Stimulated activated CD4-positive, alpha-beta T cell treated with anti-CD3 and anti-CD28 coated beads, TNF-alpha, amount 100 ng/mL, for 1 hour (primary cell): ENCODE measurements around the gene RAB18.
A peak's percentile ranks its signal among the peaks of the same experiment; 100 is the strongest.
"Not testable (repeated sequence)": the region's sequence is repeated elsewhere in the genome, so short reads cannot be mapped to it uniquely, and the experiment has no call there.

ENCODE experiments used
- DNase-seq, 3 donors: peaks; one replicate each; pipeline ENCODE4 v3.0.0-alpha.2; 2020; ENCODE audit warnings: low read depth in 3 of 3, low spot score in 1 of 3

Gene RAB18

DNA sequence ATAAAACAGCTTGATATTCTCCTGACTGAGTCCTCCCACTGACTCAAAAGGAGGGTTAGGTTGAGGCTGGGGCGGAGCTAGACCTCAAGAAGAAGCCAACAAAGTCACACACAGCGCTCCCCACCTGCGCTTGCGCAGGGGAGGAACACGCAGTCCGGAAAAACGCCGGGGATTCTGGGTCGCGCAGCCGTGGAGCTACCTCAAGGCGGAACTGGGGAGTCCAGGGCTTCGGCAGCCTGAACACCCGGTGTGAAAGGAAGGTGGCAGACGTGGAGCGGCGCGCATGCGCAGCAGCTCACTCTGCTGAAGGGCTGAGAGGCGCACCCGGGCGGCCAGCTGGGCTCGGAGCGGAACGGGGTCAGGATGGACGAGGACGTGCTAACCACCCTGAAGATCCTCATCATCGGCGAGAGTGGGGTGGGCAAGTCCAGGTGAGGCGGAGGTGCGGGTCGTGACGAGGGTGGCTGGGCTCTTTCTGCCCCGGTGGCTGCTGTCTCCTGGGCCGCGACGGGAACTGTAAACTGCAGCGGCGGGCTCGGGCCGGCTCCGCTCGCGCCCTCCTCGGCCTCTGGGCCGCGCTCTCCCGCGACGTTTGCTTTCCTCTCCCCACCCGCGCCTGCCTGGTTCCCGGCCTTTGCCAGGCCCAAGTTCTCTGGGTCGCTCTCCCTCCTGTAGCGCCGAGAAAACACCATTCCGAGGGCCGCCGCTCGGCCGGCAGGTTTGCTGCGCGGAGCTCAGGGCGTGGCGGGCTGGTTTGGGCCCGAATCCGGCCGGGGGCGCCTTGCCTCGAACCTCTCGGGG is at the start of gene RAB18:
Gene RAB18, plus strand, starts transcription at position 298 of the 801 bp plus-strand sequence. Its CDS starts 66 bp downstream, at position 364.
- peak; percentile 91 to 98 (median 98) for DNase-seq

DNA sequence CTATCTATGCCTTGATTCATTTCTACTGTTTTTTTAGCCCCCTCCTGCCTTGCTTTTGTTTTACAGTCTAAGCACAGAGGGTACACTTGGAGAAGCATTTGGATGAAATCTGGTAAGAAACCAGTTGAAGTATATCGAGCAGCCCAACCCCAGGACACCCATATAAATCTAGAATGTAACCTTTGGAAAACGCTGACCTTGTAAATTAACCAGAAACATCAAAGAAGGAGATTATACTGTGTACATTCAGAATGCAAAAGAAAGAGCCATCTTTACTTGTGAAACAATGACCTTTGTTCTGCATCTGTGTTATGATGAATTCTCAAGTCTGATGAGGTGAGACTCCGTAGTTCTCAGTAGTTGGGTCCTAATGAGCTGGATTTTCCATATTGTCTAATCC is 49.3 kb upstream of the RAB18 start:
- DNase-seq: no peak

DNA sequence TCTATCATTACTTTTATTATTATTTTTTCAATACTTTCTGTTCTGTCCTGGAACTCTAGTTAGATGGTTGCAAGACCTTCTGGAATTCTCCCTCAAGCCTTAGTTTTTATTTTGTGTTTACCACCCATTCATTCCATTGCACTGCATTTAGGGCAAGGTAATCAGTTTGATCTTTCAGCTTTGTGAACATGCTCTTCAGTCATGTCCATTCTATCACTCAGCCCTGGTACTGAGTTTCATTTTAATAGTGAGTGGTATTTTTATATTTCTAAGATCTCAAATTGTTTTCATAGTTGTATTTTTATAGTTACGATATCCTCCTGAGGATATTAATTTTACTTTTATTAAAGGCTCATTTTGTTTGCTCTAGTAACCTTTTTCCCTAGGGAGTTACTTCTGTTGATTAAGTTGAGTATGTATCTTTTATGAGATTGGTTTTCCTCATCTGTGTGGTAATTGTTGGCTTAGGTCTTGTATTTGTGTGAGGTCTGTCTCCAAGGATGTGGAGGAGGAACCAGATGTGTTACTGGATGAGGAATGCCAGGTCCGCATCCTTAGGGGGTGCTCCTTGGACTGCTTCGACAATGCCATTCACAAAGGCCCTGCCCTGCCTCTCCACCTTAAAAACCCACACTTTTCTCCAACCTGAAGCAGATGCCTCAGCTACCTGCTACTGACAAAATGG is 46.7 kb upstream of the RAB18 start:
- no peak for DNase-seq

DNA sequence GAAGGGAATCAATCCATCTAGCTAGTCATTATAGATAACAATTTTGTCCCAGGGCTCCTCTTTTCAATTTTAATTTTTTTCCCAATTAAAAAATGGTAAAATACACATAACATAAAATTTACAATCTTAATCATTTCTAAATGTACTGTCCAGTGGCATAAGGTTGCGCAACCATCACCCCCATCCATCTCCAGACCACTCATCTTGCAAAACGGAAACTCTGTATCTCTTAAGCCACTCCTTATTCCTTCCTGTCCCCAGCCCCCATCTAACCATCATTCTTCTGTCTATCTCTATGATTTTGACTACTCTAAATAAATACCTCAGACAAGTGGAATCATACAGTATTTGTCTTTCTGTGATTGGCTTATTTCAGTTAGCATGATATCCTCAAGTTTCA is 46.1 kb upstream of the RAB18 start:
- no peak for DNase-seq

DNA sequence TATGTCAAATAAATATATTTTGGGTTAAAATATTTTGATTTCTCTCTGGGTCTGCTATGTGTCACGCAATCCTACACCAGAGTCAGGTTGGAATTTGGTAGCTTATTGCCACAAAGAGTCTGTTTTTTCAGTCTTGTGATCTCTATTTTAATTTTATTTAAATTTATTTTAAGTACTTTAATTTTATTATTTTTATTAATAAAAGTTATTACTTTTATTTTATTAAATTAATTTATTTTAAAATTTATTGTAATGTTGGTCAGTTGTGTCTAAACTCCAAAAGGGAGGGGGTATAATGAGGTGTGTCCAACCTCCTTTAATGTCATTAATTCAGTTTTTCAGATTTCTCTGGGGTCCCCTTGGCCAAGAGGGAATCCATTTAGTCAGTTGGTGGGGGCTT is 42.8 kb upstream of the RAB18 start:
- DNase-seq: no peak

DNA sequence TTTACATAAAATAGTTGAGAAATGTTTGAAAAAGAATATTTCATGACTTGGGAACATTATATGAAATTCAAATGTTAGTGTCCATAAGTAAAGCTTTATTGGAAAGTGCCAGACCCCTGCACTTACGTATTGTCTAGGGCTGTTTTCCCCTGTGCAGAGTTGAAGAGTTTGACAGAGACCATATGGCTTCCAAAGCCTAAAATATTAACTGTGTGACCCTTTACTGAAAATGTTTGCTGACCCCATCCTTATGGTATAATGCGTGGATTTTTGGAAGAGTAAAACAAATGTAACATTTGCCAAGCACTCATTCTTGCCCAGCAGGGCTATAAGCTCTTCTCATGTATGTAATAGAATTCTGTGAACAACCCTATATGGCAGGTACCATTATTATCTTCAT is 40.1 kb upstream of the RAB18 start:
- no peak for DNase-seq

DNA sequence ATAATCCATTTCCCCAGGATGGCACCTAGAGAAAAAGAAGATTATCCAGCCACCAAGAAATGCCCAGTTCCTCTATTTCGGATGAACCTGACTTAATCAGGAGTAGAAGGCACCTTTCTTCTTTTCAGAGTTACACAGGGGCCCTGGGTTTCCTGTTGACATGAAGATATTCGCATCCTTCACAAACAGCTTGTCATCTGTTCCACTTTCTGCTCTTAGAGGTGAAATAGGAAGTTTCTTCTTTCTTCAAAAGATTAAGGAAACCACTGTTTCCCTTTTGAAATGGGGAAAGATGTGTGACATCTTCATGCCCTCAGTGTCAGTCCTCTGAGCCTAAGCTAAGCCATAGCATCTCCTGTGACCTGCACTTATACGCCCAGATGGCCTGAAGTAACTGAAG is 39.1 kb upstream of the RAB18 start:
- DNase-seq: no peak

DNA sequence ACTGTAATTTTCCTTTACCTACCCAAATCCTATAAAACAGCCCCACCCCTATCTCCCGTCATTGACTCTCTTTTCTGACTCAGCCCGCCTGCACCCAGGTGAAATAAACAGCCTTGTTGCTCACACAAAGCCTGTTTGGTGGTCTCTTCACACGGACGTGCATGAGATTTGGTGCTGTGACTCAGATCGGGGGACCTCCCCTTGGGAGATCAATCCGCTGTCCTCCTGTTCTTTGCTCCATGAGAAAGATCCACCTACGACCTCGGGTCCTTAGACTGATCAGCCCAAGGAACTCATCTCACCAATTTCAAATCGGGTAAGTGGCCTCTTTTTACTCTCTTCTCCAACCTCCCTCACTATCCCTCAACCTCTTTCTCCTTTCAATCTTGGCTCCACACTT is 38.5 kb upstream of the RAB18 start:
- not testable (repeated sequence) for DNase-seq

DNA sequence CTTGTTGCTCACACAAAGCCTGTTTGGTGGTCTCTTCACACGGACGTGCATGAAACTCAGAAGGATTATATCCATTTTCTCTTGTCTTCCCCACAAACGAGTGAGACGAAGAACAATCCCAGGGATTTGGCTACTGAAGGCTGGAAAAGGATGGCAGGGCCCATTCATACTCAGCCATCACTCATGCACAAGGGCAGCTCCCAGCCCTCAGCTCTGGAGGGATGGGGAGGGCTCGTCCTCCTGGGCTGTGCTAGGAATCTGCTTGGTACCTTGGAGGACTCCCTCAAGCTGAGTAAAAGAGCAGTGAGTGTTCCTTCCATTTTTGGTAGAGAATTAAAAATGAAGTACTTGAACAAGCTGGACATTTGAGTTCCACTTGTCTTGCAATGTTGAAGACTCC is 33.2 kb upstream of the RAB18 start:
- no peak for DNase-seq

DNA sequence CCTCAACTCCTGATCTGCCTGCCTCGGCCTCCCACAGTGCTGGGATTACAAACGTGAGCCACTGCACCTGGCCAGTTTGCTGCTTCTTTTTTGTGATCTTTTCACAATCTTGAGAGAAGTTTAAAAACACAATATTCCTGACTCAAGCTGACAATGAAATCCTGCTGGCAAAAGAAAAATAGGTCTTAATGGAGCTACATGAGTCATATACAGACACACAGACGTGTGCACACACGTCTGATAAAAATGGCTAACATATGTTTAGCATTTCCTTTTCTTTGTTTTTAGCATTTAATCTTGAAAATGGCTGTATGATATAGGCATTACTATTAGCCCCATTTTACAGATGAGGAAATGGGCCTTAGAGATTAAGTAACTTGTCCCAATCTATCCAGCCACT is 29.4 kb upstream of the RAB18 start:
- no peak for DNase-seq

DNA sequence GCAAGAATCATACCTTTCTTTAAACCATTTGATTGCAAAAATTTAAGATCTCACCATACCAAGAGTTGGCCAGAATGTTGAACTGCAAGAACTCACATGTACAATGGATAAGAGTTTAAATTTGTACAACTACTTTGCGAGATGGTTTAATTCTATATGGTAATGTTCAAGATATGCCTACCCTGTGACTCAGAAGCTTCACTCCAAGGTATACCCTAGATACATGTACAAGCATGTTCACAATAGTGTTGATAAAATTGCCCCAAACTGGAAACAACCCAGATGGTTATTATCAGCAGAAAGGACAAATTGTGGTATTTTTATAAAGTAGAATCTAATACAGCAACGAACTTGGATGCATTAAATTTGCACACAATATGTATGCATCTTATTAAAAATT is 25.1 kb upstream of the RAB18 start:
- DNase-seq: no peak

DNA sequence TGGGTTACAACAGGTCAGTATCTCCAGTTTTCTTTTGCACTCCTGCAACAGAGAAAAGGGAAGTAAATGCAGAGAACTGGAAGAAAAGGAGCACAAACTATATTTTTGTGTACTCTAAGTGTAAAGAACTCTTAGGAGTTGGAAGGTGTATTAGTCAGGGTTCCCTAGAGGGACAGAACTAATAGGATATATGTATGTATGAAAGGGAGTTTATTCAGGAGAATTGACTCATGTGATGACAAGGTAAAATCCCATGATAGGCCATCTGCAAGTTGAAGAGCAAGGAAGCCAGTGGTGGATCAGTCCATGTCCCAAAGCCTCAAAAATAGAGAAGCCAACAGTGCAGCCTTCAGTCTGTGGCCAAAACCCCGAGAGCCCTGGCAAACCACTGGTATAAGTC is 22.6 kb upstream of the RAB18 start:
- DNase-seq: no peak

DNA sequence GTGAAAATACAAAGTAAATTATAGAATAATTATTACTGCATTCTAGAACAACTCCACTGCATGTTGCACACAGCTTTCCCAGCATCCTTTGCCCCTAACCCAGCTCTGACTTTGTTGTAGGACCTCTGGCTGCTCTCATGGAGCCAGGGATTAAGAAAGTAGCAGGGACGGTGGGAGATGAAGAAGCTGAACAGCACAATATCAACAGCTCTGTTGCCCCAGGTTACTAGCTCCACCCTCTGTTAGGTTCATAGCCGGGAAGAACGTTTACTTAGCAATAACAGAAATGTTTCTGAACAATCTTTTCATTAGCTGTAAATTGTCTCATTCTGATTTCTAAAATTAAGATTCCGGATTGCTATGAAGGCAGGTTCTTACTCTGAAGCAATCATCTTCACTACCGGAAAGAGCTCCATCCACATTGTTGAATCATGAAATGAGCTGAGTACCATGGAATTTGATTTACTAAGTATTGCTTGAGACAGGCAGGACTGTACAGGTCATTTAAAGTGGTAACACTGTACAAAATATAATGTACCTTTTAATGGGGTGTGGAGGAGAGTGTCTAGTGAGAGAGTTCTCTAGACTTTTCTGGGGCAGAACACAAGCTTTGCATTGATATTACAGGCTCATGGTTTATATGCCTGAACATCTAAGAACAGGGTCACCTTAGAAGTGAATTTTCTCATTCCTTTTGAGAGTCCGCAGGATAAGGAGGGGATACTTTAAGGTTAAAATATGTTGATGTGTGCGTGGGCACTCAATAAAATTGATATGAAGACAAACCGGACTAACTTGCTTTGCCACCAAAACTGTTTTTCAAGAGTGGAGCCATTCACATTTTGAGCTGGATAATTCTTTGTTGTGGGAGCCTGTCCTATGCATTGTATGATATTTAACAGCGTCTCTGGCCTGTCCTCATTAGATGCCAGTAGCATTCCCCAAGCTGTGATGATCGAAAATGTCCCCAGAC is 20.8 kb upstream of the RAB18 start:
- no peak for DNase-seq

DNA sequence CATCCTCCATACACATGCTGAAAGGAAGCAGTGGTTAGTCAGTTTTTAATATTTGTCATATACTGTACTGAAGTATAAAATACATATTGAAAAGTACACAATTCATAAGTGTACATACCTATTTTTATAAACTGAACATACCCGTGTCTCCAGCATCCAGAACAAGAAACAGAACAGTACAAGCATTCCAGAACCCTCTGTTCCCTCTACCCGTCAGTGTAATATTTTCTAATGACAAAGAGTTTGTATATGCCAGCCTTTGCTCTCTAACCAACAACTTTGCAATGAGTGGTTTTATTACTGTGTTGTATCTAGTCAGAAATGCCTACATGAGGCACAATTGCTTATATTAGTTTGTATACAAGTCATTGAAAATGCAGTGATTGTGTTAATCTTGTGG is 18.7 kb upstream of the RAB18 start:
- DNase-seq: no peak

DNA sequence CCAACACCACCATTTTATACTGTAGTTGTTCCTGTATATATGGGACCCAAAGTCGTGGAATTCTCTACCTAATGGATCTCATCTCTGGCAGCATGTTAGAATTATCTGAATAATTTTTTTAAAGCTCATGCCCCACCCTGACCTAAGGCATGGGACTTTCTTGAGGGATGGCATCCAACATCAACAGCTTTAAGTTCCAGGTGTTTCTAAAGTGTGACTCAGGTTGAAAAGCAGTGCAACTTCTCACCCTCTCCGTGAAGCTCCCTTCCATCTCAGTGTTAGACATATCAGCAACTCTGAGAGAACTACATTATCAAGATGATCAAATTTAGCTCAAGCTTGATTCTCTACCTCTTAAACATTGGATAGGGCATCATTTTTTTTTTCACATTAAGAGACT is 18.1 kb upstream of the RAB18 start:
- no peak for DNase-seq

DNA sequence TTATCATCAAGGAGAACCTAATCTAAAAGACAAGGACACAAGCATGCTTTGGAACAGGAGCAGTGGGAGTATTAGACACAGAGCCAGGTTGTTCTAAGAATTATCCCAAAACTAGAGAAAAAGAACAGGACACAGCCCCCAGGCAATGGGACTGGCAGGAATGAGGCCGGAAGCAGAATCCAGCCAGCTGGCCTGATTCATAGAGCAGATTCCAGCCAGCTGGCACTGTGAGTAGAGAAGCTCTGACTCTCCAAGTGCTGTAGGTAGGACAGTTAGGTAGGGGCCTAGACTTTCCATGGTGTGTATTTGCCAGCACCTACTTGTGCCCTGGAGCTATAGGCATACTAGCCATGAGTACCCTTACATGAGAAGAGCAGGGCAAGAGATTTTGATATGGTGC is 13.3 kb upstream of the RAB18 start:
- no peak for DNase-seq

DNA sequence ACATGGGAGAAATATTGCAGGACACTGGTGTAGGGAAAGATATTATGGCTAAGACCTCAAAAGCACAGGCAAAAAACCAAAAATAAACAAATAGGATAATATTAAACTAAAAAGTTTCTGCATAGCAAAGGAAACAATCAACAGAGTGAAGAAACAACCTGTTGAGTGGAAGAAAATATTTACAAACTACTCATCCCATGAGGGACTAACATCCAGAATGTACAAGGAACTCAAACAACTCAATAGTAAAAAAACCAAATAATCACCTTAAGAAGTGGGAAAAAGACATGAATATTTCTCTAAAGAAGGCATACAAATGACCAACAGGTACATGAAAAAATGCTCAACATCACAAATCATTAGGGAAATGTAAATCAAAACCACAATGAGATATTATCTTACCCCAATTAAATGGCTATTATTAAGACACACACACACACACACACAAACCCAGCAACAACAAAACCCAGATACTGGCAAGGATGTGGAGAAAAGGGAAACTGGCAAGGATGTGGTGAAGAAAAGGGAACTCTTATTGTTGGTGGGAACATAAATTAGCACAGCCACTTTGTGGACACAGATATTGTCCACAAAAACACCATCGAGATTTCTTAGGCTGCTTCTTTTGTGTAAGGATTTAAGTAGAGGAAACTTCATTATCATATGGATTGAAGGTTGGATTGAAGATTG is 9.8 kb upstream of the RAB18 start:
- DNase-seq: no peak

DNA sequence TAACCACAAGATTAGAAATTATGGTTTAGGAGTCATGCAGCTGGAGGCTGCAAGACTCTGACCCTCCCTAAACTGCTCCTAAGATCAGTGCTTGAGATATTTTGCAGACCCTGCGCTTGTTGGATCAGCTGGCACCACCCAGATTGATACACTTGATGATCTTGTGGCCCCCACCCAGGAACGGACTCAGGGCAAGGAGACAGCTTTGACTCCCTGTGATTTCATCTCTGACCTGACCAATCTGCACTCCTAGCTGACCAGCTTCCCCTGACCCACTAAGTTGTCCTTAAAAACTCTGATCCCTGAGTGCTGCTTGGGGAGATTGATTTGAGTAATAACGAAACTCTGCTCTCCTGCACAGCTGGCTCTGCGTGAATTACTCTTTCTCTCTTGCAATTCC is 8.0 kb upstream of the RAB18 start:
- no peak for DNase-seq

DNA sequence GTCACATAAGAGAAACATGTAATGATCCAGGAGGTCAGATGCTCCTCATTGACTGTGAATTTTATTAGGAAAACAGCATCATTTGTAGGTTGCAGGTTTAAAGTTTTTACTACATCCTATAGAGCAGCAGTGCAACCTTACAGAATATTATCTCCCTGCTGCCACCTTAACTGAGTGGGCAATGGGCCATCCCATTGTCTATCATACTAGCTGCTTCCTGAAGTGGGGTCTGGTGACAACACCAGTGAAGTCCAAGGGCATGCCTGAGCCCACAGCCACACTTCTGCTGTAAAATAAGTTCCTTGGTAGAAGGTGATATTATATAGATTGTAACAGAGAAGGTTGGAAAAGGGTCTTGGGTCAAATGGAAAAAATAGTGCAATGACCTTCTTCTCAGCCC is 4.0 kb upstream of the RAB18 start:
- no peak for DNase-seq

DNA sequence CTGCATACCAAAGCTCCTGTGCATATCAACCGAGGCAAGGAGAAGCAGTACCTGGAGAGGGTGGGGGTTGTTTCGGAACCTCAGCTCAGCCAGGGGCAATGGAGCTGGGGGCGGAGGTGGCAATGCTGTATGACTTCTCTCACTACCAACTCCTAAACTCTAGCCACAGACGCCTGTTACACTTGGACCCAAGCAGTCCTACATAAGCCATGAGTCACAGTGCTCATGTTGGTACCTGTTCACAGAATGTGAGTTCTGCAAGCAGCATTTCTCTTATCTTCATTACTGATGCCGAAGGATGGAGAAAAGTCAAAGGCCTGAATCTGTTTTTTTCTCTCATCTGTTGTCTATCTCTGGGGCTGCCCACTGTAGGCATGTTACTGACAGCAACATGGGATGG is 3.2 kb upstream of the RAB18 start:
- no peak for DNase-seq

DNA sequence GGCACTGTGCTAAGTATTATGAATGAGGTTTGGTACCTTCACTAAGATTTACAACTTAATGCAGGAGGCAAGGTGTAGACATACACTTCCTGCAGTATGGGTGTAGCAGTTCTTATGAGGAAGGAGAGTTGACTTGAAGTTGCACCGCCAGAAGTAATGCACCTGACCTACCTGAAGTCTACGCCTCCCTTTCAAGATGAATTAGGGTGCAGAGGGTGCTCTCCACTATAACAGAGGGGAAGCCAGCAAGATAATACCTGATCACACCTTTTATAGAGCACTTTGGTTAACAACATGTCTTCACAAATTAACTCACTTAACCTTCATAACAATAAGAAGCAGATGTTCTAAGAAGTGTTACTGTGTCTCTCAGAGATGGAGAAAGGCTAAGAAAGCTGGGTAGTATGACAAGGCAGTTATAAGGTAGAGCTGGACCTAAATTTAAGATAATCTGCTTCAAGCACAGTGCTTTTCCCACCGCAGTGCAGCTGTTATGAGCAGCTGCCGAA is 552 bp upstream of the RAB18 start:
- DNase-seq: no peak
